ENCODE results near the gene EFCAB6. TPM values are rescaled to one million over a fixed set of nuclear protein-coding genes. Genes with fewer than 3 reads are reported as not detected.

The EFCAB6 gene
- total and polyA plus RNA-seq, 5 experiments from 2014 or later: 0.14 to 1.7 (median 0.58) TPM; not detected in 2

- peaks cover 0 to 2% (median 0%) of the 10 kb centered on the region in 5 donors for H3K27me3 Mint-ChIP-seq
- no peak for DNase-seq
- H3K4me1 Mint-ChIP-seq: peaks cover 0 to under 1% (median 0%) of the 10 kb centered on the region in 4 donors
- POLR2A ChIA-PET: no interaction called here
- peaks cover 0 to under 1% (median 0%) of the 10 kb centered on the region in 9 donors for H3K9me3 Mint-ChIP-seq
- ATAC-seq: no peak
- no peak overlapping the region for H3K4me3 Mint-ChIP-seq
- no peak overlapping the region for H3K27ac Mint-ChIP-seq
- H3K36me3 Mint-ChIP-seq: no peaks in the 10 kb centered on the region
Observed at GRCh38 chr22:43504666-43505261, 307.3 kb downstream of the EFCAB6 start.

- POLR2A ChIA-PET: no interaction called here
- no peak for ATAC-seq
- no peaks in the 10 kb centered on the region for H3K36me3 Mint-ChIP-seq
- H3K27me3 Mint-ChIP-seq: peaks cover 0 to 2% (median 0%) of the 10 kb centered on the region in 5 donors
- H3K27ac Mint-ChIP-seq: no peak overlapping the region
- no peak overlapping the region for H3K4me3 Mint-ChIP-seq
- H3K4me1 Mint-ChIP-seq: no peaks in the 10 kb centered on the region
- no peaks in the 10 kb centered on the region for H3K9me3 Mint-ChIP-seq
- DNase-seq: no peak
Observed at GRCh38 chr22:43504068-43504467, 308.0 kb downstream of the EFCAB6 start.

DNA sequence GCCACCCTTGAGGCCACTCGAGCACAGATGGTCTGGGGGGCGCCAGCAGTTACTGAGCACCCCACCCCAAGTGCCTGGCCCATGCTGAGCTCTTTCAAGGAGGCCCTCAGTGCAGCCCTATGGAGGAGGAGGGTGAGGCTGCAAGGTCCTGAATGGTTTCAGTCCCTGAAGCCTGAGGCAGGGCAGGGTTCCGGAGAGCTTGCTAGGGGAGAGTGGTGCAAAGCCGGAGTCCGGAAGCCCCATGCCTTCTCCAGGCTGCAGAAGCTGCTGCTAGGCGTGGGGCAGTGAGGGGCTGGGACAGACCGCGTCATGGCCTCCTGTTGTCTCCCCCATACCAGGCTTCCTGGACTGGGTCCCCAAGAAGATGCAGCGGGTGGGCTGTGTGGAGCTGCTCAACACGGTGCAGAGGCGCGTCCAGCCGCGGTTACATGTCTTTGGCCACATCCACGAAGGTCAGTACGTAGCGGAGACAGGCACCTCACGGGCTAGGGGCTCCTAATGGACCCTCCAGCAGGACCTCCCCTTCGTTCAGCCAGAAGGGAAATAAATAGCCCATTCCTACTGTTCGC lies 309.7 kb downstream of the EFCAB6 start:
- no peaks in the 10 kb centered on the region for H3K9me3 Mint-ChIP-seq
- POLR2A ChIA-PET: no interaction called here
- DNase-seq: peak in 1 of 10 donors; percentile 48
- no peaks in the 10 kb centered on the region for H3K4me1 Mint-ChIP-seq
- H3K4me3 Mint-ChIP-seq: no peak overlapping the region
- no peaks in the 10 kb centered on the region for H3K36me3 Mint-ChIP-seq
- H3K27me3 Mint-ChIP-seq: peaks cover 0 to 2% (median 0%) of the 10 kb centered on the region in 5 donors
- no peak for ATAC-seq
- H3K27ac Mint-ChIP-seq: no peak overlapping the region

DNA sequence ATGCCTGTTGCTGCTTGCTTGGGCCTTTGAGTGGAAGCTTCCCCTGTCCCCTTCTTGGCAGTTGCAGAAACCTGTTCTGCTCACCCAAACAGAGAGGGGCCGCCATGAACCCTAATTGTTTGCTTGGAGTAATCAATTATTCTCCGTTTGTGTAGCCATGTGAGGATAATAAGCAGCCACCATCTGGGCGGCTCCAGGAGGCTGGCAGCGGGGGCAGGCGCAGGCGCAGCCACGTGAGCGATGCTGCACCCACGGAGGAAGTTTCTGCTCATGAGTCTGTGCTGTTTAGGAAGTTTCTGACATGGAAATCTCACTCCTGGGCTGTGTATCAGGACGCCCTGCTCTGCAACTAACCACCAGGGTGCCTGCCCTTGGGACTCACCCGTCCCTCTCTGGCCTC lies 310.2 kb downstream of the EFCAB6 start:
- DNase-seq (peak in 1 of 10 donors; percentile 31), ATAC-seq (no peak)
- no peak overlapping the region for H3K4me3 Mint-ChIP-seq
- H3K27me3 Mint-ChIP-seq: peaks cover 0 to 2% (median 0%) of the 10 kb centered on the region in 5 donors
- no peaks in the 10 kb centered on the region for H3K4me1 Mint-ChIP-seq
- no peak overlapping the region for H3K27ac Mint-ChIP-seq
- POLR2A ChIA-PET: no interaction called here
- H3K36me3 Mint-ChIP-seq: no peaks in the 10 kb centered on the region
- no peaks in the 10 kb centered on the region for H3K9me3 Mint-ChIP-seq

- POLR2A ChIA-PET: no interaction called here
- DNase-seq (peak in 1 of 10 donors; percentile 38), ATAC-seq (no peak)
- Mint-ChIP-seq H3K27ac (no peak overlapping the region), H3K4me1 (no peaks in the 10 kb centered on the region), H3K9me3 (no peaks in the 10 kb centered on the region), H3K36me3 (no peaks in the 10 kb centered on the region), H3K27me3 (peaks cover 0 to 2% (median 0%) of the 10 kb centered on the region in 5 donors), H3K4me3 (no peak overlapping the region)
Observed at GRCh38 chr22:43500792-43501785, 311.0 kb downstream of the EFCAB6 start.

DNA sequence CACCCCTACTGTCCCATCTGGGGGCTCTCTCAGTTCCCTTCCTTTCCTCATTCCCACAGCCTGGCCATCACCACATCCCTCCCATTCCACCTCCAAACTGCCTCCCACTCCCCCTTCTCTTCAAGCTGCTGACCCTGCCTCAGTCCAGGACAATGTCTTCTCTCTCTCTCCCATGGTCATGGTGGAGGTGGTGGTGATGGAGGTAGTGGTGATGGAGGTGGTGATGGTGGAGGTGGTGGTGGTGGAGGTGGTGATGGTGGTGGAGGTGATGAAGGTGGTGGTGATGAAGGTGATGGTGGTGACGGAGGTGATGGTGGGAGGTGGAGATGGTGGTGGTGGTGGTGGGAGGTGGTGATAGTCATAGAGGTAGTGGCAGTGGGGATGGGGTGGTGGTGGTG lies 313.2 kb downstream of the EFCAB6 start:
- ATAC-seq (no peak), DNase-seq (no peak)
- H3K36me3 Mint-ChIP-seq: no peaks in the 10 kb centered on the region
- POLR2A ChIA-PET: no interaction called here
- peaks cover 0 to 3% (median 0%) of the 10 kb centered on the region in 5 donors for H3K27me3 Mint-ChIP-seq
- H3K9me3 Mint-ChIP-seq: no peaks in the 10 kb centered on the region
- H3K4me3 Mint-ChIP-seq: no peak overlapping the region
- no peaks in the 10 kb centered on the region for H3K4me1 Mint-ChIP-seq
- H3K27ac Mint-ChIP-seq: no peak overlapping the region

DNA sequence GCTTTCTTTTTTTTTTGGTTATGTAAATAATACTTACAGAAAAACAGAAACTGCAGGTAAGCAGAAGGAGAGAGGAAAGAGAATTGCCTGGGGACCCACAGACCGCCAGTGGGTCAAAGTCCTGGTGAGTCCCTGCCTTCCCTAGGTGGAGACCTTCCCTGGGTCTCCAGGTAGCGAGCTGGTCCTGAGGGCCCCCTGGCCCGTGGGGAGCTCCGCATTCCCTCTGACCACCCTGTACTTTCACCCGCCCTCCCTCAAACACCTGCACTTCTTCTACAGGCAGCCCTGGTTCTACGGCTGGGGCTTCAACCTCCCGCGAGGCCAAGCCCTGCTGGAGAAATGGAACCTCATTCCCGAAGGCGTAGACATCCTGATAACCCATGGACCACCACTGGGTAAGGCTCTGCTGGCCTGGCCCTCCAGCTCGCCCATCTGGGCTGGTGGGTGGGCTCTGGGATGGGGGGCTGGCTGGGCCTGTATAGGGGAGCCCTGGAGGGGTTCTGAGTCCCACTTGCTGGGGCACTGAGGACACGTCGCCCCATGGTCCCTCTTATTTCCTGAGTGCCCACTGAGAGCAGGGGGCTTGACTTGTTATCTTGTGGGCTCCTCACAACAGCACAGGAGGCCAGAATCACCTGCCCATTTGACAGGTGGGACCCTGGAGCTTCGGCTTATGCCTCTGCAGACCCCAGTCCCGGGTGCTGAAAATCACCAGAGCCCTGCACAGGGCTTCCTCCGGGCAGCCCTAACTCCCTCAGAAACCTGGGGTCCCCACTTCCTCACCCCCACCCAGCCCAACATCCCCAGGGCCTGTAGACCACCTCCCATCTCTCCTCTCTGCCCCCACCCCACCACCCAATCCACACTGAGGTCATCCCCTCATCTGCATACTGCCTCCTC lies 313.9 kb downstream of the EFCAB6 start:
- Mint-ChIP-seq H3K4me3 (no peak overlapping the region), H3K27ac (no peak overlapping the region), H3K9me3 (no peaks in the 10 kb centered on the region), H3K27me3 (peaks cover 0 to 9% (median under 1%) of the 10 kb centered on the region in 5 donors), H3K36me3 (no peaks in the 10 kb centered on the region), H3K4me1 (no peaks in the 10 kb centered on the region)
- POLR2A ChIA-PET: no interaction called here
- peak in 1 of 10 donors; percentile 59 for DNase-seq
- ATAC-seq: no peak

DNA sequence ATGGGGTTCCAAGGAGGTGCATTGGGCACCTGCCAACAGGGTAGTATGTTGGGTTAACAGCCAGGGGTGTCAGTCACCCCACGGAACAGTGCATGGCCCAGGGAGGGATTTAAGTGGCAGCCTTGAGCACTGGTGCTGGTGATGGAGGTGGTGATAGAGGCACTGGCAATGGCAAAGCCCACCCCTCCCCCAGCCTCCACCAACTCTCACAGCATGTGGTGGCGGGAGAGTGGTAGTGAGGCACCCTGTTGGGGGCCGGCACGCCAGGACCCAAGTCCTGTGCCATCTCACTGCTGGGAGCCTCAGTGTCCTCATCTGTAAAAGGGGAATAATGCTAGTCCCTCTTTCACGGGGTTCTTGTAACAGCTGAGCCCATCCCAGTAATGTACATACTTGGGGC lies 318.8 kb downstream of the EFCAB6 start:
- no peak overlapping the region for H3K27ac Mint-ChIP-seq
- no peaks in the 10 kb centered on the region for H3K4me1 Mint-ChIP-seq
- H3K9me3 Mint-ChIP-seq: peaks cover 0 to 16% (median 0%) of the 10 kb centered on the region in 9 donors
- POLR2A ChIA-PET: no interaction called here
- no peak overlapping the region for H3K4me3 Mint-ChIP-seq
- peaks cover 0 to 17% (median 2%) of the 10 kb centered on the region in 5 donors for H3K27me3 Mint-ChIP-seq
- peak in 1 of 10 donors; percentile 32 for DNase-seq
- no peak for ATAC-seq
- no peaks in the 10 kb centered on the region for H3K36me3 Mint-ChIP-seq

DNA sequence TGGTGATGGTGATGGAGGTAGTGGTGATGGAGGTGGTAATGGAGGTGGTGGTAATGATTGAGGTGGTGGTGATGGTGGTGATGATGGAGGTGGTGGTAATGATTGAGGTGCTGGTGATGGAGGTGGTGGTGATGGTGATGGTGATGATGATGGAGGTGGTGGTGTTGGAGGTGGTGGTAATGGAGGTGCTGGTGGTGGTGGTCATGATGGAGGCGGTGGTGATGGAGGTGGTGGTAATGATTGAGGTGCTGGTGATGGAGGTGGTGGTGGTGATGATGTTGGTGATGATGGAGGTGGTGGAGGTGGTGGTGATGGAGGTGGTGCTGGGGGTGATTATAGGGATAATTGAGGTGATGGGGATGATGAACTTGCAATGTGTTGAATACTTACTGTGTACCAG lies 320.4 kb downstream of the EFCAB6 start:
- H3K4me3 Mint-ChIP-seq: no peak overlapping the region
- H3K4me1 Mint-ChIP-seq: no peaks in the 10 kb centered on the region
- POLR2A ChIA-PET: no interaction called here
- H3K27ac Mint-ChIP-seq: no peak overlapping the region
- DNase-seq: no peak
- H3K9me3 Mint-ChIP-seq: peaks cover 0 to 16% (median 0%) of the 10 kb centered on the region in 9 donors
- ATAC-seq: no peak
- no peaks in the 10 kb centered on the region for H3K36me3 Mint-ChIP-seq
- H3K27me3 Mint-ChIP-seq: peaks cover 0 to 25% (median 6%) of the 10 kb centered on the region in 5 donors

GRCh38 chr22:43491177-43491576 lies 320.9 kb downstream of the EFCAB6 start:
- no peak for ATAC-seq
- no peaks in the 10 kb centered on the region for H3K4me1 Mint-ChIP-seq
- peaks cover 0 to 16% (median 0%) of the 10 kb centered on the region in 9 donors for H3K9me3 Mint-ChIP-seq
- H3K27ac Mint-ChIP-seq: no peak overlapping the region
- DNase-seq: no peak
- POLR2A ChIA-PET: no interaction called here
- no peak overlapping the region for H3K4me3 Mint-ChIP-seq
- peaks cover 0 to 25% (median 6%) of the 10 kb centered on the region in 5 donors for H3K27me3 Mint-ChIP-seq
- no peaks in the 10 kb centered on the region for H3K36me3 Mint-ChIP-seq

DNA sequence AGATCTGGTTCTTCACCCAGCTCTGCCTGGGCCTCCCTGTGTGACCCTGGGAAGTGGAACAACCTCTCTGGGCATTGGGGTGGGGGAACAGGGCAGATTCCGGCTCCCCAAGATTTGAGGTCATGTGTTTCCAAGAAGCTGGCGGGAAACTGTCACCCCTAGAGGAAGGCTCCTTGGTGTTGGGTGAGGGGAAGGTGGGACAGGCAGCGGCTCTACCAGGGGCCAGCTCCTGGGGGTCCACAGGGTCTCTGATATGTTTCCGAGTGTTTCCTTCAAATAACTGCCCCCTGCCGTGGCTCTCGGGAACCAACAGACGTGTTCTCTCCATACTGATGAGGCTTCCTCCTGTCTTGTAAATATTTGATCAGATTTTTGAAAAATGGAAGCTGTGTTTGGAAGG lies 321.8 kb downstream of the EFCAB6 start:
- POLR2A ChIA-PET: no interaction called here
- H3K9me3 Mint-ChIP-seq: peaks cover 0 to 16% (median 0%) of the 10 kb centered on the region in 9 donors

GRCh38 chr22:43488937-43489336 lies 323.2 kb downstream of the EFCAB6 start:
- Mint-ChIP-seq H3K9me3 (peaks cover 0 to 16% (median 0%) of the 10 kb centered on the region in 9 donors), H3K4me1 (no peaks in the 10 kb centered on the region), H3K4me3 (no peak overlapping the region)

More for the DNA sequence above, 321.8 kb downstream of the EFCAB6 start:
- Mint-ChIP-seq H3K27me3 (peaks cover 0 to 25% (median 6%) of the 10 kb centered on the region in 5 donors), H3K4me1 (no peaks in the 10 kb centered on the region), H3K36me3 (no peaks in the 10 kb centered on the region), H3K4me3 (no peak overlapping the region), H3K27ac (no peak overlapping the region)
- ATAC-seq (no peak), DNase-seq (no peak)

More at GRCh38 chr22:43488937-43489336, 323.2 kb downstream of the EFCAB6 start:
- POLR2A ChIA-PET: no interaction called here
- DNase-seq (no peak), ATAC-seq (no peak)
- H3K27me3 Mint-ChIP-seq: peaks cover 0 to 25% (median 6%) of the 10 kb centered on the region in 5 donors
- H3K36me3 Mint-ChIP-seq: no peaks in the 10 kb centered on the region
- no peak overlapping the region for H3K27ac Mint-ChIP-seq
